GM18907 (cell line): Measurements from ENCODE around the gene HACD2.
A peak's percentile ranks its signal among the peaks of the same experiment; 100 is the strongest.
"Not testable (repeated sequence)": the region's sequence is repeated elsewhere in the genome, so short reads cannot be mapped to it uniquely, and the experiment has no call there.

Source experiments
- ATAC-seq: cut with Tn5 transposase; IDR thresholded peaks from one replicate; pipeline ENCODE4 v1.9.1; 2021; ENCODE audit warnings: mild to moderate bottlenecking, moderate library complexity; ENCODE audit not compliant: unreplicated experiment

Gene HACD2

DNA sequence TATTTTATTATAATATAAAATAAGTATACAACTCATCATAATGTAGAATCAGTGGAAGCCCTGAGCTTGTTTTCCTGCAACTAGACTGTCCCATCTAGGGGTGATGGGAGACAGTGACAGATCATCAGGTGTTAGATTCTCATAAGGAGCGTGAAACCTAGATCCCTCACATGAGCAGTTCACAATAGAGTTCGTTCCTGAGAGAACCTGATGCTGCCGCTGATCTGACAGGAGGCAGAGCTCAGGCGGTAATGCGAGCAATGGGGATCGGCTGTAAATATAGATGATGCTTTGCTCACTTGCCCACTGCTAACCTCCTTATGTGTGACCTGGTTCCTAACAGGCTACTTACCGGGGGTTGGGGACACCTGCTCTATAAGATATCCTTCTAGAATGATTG, 26.8 kb upstream of the HACD2 start:
- ATAC-seq, result not testable (repeated sequence)

DNA sequence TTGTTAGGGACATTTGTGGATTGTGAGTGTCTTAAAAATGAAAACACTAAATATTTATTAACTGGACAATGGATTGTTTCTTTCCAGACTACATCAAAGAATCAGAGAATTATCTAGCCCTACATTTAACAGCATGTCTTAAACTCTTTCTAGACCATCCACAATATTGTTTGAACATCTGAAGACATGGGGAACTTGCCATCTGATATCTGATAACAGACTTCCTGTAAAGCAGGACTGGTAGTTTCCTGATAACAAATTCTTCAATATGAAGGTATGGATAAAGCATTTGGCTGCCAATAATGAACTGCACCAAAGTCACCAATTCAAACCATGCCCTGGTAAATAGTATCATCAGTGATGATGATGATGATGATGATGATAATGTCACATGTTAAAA, 26.2 kb upstream of the HACD2 start:
- no peak for ATAC-seq

DNA sequence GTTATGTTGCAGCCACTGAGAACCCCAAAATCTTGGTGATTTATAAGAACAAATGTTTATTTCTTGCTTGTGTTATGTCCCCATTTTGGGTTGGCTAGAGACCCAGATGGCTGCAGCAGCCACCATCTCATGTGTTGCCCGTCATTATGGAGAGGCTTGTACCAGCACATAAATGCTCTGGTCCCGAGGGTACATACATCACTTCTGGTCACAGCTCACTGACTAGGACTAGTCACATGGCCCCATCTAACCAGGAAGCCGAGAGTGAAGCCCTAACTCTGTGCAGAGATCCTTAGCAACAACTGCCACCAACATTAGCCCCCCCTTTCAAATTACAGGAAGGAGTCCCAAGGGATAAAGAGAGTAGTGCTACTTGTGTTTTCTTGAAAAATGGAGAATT, 25.5 kb upstream of the HACD2 start:
- peak; percentile 64 for ATAC-seq

DNA sequence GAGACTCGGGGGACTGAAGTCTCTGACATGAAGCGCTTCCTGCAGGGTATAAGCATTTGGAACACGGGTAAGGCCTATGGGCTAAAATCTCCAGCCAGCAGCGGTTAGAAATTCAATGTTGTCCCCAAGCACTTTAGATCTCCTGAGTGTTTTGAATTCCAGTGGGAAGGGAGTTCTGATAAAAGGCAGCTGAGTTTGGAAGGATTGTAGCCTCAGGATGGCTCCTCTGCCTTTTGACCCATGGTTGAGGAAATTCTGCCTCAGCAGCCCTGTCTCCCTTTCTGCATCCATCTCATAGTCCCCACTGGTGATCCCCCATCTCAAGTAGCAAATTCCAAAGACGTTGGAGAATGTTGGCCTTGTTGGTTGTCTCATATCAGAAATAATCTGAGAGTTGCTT, 24.2 kb upstream of the HACD2 start:
- ATAC-seq, result no peak

DNA sequence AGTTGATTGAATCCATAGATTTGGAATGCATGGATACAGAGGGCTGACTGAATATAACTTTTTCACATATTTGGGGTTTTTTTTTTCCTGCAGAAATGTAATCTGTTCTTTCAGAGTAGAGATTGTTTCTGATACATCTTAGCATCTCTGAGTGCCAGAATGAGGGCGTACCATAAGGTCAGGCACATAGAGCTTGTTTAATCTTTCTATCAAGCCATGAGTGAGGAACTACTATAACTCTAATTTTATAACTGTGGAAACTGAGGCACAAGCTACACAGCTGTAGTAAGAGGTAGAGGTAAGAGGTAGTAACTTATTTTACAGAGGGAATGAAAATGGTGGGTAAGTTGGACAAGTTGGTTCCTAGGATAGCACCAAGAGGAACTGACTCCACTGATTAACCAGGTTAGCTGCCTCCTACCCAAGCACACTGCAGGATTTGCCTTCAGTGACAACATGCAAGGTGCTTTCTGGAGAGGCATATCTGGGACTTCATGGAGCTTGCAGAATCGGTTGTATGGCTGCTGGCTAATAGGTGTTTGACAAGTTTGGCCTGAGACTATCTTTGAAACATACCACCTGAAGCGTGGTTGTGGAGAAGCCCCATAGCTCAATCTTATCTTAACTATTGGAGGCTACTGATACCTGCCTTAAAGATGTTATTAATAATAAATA, 23.5 kb upstream of the HACD2 start:
- ATAC-seq, result no peak

DNA sequence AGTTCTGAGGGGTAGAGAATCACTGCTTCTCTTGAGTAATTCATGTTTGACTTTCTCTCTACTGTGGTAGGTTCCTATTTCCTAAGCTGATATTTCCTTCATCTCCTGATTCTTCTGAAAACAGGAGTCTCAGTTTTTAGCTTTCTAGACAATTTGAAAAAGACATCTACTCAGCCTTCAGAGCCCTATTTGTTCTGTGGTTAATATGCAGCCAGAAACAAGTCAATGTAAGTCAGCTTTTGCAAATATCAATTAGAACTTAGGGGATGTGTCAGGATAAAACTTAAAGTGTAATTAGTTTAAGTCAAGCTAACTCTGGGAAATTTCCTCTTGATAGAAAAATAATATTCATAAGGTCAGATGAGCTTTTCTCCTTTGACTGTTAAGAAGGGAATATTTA, 21.7 kb upstream of the HACD2 start:
- no peak for ATAC-seq

DNA sequence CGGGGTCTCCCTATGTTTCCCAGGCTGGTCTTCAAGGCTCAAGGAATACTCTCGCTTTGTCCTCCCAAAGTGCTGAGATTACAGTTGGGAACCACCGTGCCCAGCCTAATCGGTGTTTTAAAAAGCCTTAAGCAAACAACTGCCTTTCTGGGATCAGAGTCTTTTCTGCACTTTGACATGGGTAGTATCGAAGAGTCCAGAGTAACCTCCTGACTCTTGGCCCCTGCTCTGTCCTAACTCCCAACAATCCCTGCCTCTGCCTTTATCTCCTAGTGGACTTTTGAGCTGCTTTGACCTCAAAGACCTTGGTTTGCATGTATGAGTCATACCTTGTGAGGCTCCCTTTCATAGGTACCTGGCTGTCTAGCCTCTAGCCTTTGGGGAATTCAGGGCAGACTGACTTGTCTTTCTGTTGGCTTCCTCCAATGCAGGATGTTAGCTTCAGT, 21.0 kb upstream of the HACD2 start:
- ATAC-seq, result peak; percentile 82

DNA sequence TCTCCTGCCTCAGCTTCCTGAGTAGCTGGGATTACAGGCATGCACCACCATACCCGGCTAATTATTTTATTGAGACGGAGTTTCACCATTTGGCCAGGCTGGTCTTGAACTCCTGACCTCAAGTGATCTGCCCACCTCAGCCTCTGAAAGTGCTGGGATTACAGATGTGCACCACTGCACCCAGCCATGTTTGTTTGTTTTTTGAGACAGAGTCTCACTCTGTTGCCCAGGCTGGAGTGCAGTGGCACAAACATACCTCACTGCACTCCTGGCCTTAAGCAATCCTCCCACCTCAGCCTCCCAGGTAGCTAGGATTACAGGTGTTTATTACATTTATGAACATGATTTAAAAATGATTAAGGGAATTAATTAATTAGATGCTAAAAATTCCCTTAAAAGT, 18.3 kb upstream of the HACD2 start:
- not testable (repeated sequence) for ATAC-seq

DNA sequence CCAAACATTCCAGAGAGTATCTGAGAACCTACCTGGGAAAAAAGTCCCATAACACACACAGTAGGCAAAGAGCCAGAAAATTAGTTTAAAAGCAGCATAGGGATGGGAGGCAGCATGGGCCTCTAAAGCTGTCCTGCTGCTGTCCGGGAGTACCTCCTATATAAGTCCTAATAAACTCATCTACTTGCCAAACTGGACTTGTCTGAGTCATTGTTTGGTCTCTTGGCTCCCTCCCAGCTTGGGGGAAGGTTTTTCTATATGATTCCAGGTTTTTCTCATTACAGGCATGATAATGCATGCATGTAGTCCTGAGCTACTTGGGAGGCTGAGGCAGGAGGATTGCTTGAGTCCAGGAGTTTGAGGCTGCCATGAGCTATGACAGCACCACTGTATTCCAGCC, 17.5 kb upstream of the HACD2 start:
- no peak for ATAC-seq

DNA sequence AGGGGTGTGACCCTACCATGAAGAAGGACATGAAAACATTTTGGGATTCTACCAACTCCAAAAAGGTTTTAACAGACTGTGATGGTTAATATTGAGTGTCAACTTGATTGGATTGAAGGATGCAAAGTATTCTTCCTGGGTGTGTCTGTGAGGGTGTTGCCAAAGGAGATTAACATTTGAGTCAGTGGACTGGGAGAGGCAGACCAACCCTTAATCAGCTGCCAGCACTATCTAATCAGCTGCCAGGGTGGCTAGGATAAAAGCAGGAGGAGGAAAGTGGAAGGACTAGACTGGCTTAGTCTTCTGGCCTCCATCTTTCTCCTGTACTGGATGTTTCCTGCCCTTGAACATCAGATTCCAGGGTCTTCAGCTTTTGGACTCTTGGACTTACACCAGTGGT, 16.0 kb upstream of the HACD2 start:
- ATAC-seq, result not testable (repeated sequence)

DNA sequence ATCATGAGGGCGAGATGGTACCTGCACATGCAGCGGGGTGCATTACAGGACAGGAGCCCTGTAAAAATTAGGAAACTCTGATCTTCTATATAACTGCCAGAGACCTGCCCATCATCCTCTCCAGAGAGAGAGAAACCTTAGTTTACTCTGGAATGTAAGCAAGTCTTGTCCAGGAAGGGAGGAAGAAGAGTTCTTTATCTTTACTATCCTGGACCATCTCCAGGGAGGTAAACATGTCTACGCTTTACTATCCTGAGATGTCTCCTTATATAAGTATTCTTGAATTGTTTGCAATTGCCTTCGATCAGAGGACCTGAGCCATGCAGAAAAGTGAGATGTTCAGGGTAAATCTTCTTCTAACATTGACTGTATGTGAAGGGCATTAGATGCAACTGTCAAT, 12.7 kb upstream of the HACD2 start:
- ATAC-seq, result no peak

DNA sequence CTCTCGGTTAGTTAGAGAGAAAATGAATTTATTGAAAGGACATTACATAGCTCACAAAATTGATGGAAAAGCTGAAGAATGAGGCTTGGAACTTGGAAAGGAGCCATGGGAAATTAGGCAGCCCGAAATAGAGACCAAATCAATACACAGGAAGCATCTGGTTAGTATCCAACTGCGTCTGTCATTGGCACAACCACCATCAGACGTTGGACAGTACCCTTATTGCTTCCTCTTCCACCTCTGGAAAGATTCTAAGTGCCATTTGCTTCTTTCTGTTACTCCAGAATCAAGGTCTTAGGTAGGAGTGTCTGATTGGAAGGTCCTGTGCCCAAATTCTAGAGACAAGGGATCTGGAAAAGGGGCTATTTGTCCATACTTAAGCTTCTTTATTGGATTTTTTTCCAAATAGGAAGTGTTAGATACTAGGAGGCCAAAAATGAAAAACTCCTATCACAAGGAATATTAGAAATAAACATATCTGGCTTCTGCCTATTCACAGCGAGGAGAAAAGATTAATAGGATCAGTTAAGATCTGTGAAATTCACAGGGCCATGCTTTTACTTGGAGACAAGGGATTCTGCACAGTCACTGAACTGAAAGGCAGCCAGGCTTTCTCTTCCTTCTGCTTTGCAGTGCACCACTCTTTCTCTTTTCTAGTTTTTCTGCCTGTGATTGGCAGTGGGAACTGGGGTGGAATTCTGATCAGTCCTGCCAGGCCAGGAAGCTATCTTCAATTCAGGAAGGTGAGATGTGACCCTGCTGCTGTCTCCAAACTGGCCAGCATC, 10.7 kb upstream of the HACD2 start:
- ATAC-seq, result no peak

DNA sequence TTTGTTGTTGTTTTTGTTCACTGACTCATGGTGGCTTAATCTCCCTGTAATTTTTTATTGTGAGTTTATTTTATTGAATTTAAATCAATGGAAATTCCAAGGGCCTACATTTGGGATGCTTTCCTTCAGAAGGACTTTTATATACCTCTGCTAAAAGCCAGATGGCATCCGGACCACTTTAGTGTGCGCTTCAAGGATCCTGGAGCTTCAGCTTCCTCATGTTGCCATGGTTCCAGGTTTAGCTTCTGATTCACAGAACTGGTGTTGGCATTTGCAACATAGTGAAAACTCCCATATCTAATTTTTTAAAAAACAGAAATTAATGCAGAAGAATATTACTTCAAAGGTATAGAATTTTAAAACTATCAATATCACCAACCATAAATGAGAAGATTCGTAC, 8.5 kb upstream of the HACD2 start:
- ATAC-seq, result no peak

DNA sequence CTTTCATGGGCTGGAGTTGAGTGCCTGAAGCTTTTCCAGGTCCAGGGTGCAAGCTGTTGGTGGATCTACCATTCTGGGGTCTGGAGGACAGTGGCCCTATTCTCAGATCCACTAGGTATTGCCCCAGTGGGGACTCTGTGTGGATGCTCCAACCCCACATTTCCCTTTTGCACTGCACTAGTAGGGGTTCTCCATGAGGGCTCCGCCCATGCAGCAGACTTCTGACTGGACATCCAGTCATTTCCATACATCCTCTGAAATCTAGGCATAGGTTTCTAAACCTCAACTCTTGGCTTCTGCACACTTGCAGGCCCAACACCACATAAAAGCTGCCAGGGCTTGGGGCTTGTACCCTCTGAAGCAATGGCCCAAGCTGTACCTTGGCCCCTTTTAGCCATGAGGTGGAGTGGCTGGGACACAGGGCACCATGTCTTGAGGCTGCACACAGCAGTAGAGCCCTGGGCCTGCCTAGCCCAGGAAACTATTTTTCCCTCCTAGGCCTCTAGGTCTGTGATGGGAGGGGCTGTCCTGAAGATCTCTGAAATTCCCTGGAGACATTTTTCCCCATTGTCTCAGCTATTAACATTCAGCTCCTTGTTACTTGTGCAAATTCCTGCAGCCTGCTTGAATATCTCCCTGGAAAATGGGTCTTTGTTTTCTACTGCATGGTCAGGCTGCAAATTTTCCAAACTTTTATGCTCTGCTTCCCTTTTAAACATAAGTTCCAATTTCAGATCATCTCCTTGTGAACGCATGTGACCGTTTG, 6.0 kb upstream of the HACD2 start:
- ATAC-seq, result no peak

DNA sequence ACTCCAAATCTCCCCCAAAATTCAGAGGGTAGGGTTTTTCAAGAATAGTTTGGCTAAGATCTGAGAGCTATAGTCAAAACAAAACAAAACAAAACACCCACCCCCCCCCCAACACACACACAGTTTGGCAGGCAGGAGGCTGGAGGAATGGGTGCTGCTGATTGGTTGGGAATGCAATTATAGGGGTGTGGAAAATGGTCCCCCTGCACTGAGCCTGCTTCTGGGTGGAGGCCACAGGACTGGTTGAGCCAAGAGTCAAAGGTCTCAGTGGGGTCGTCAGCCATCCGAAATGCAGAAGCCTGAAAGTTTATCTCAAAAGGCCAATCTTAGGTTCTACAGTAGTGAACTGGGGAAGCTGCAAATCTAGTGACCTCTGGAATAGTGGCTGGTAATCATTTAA, 2.5 kb upstream of the HACD2 start:
- ATAC-seq, result no peak

DNA sequence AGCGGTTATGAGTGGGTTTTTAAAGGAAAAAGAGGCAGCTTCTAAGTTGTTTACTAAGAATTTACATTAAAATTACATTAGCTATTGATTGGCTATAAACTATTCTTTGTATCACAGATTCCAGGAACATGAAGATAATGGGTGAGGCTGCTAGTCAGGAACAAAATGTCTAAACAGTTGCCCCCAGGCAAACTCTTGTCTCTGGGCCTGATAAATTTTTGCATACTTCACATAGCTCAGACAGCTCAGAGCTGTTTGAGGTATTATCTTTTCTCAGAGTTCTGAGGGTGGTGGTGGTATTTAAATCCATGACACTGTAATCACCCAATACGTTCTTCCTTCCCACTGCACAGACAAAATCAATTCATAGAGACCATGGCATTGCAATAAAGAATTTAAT, 2.1 kb upstream of the HACD2 start:
- ATAC-seq, result no peak

DNA sequence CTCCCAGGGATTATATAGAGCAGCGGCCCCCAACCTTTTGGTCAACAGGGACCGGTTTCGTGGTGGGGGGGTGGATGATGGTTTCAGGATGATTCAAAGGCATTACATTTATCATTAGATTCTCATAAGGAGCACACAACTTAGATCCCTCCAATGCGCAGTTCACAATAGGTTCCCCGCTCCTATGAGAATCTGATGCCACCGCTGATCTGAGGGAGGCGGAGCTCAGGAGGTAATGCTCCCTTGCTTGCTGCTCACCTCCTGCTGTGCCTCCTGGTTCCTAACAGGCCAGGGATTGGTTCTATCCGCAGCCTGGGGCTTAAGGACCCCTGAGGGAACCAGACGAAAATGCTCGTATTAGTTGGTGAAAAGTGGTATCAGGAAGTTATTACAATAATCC, 1.3 kb upstream of the HACD2 start:
- ATAC-seq, result no peak

DNA sequence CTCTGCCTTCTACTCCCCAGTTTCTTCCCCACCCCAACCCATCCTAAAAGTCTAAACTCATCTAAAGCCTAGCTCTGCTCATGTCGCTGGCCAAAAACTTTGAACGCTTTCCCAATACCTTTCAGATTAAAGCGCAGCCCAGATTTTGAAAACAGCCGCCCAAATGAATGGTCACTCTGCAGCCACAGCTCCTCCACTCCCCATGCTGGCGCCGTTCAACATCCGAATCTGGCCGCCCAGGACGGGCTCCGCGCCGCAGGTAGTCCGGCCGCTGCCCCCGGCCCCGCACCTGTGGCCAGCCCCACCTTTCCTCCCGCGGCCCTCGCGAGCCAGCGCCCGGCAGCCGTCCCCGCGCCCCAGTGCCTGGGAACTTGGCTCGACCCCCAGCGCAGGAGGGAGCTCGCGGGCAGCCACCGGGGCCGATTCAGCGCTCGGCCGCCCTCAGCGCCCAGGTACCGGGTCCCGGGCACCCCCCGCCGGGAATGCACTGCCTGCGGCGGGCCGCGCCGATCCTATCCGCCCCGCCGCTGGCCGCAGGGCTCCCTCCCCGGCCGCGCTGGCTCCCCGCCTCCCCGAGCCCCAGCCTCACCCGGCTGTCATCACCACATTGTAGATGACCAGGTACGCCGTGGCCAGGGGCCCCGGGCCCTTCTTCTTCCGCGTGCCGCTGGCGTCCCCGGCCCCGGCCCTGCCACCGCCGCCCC, 417 bp downstream of the HACD2 start:
- peak; percentile 32 for ATAC-seq

DNA sequence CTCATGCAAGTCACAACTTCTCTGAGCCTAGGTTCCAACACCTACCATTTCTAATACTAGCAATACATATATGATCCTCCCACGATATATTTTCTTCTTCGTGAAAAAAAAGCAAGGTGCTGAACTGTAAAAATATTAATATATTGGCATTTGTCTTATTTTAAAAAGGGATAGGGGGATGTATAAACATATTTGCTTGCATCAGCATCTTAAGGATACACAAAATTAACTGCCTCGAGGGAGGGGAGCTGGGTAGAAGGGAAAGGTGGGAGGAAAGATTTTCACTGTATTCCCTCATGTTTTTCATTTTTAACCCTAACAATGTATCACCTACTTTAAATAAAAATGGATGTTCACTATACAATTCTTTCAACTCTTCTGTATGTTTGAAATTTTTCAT, 1.3 kb downstream of the HACD2 start:
- ATAC-seq, result no peak

DNA sequence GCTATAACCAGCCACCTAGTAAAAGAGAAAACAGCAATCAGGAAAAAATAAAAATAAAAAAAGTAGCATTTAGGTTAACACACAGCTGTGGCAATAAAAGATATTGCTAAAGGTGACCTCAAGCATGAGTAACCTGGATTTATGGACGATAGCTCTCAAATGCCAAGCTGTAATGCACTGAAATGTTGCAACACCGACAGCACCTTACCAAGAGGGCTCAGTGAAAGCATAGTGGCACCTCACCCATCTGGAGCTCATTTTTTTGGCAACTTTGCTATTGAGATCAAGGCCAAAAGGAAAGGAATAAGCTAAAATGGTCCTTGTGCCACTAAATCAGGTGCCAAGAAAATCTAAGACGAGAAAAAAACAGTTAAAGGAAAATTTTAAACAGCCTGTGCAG, 2.5 kb downstream of the HACD2 start:
- ATAC-seq, result no peak

DNA sequence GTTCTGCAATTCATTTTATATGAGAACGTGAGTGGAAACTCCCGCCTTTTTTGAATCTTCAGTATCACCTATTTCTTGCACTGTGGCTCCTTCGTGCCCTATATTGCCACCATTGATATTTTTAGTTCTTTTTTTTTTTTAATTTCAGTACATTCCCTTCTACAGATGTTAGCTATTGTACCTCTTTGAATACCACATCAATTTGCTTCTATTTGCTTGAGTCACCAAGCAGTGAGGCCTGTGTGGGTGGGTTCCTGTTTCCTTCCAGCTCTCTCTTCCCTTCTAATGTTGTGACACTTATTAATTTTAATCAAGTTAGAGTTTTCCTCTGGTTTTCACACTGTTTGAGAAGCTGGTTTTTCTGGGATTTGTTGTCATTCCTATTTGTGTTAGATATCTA, 8.7 kb downstream of the HACD2 start:
- ATAC-seq, result no peak
